Activated CD4-positive, CD25-positive, alpha-beta regulatory T cell treated with anti-CD3 and anti-CD28 coated beads, Interleukin-2, amount 50 U/mL, for 72 hours (primary cell): ENCODE measurements around the gene NLGN1.

Experiments used
- DNase-seq: peaks from one replicate; pipeline ENCODE4 v3.0.0; 2021

NLGN1 gene

DNA sequence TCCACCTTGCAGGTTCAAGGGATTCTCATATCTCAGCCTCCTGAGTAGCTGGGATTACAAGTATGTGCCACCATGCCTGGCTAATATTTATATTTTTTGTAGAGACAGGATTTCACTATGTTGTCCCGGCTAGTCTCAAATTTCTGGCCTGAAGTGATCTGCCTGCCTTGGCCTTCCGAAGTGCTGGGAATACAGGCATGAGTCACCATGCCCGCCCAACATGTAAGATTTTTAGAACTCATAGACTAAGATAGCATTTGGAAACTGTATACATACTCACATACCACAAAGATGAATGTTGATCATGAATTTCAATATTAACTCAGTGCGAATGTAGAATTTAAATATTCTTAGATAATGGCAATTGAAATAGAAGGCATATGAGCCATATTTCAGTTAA is 718.9 kb downstream of the NLGN1 start:
- no peak for DNase-seq

DNA sequence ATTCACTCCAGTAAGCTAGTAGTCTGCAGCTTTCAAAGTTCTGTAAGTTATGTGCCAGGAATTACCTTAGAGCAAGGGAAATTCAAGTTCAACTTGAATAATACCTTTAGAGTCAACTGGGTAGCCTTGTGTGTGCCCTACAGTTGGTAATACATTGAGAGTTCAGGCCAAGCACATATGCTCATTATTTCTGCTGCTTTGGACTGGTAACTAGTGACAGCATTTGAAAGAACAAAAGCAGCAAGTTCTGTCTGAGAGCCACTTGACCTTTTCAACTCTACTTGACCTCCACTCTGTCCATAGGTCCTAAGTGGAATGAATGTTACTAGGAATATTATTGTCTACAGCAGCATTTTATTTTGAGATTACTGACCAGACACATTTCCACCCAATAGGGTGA is 723.5 kb downstream of the NLGN1 start:
- no peak for DNase-seq

DNA sequence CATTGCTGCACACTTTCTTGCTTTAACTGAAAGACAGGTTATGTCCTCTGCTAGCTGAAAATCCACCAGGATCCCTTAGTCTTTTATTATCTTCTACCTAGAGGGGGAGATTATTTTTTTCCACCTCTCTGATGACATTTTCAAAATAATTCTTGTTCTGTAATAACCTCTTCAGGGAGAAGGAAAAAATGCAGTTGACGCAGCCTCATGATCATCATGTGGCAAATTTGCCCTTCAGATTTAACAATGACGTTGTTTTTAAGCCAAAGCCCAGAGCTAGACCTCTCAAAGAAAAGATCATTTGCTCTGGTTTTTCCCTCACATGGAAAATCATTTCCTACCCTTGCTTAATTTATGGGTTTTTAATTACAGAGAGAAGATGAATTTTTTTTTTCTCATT is 724.9 kb downstream of the NLGN1 start:
- no peak for DNase-seq

DNA sequence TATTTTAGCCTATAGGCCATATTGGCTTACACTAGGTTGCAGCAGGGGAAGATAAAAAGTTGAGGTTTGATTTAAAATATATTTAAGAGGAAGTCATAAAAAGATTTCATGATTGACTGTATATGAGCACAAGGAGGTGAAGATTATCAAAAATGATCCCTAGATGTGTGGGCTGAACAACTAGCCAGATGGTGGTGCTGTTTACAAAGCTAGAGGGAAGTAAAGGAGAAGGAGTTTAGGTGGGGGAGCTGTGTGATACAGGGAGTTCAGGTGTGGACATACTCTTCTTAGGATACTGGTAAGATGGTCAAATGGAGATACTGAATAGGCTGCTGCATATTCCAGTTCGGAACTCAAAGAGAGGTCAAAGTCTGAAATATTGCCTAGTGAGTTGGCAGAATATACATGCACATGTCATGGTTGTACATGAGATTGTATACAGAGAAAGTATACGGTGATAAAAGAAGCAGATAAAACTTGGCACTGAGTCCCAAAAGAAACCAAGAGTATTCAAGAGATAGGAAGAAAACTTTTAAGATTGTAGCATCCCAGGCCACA is 727.8 kb downstream of the NLGN1 start:
- no peak for DNase-seq

DNA sequence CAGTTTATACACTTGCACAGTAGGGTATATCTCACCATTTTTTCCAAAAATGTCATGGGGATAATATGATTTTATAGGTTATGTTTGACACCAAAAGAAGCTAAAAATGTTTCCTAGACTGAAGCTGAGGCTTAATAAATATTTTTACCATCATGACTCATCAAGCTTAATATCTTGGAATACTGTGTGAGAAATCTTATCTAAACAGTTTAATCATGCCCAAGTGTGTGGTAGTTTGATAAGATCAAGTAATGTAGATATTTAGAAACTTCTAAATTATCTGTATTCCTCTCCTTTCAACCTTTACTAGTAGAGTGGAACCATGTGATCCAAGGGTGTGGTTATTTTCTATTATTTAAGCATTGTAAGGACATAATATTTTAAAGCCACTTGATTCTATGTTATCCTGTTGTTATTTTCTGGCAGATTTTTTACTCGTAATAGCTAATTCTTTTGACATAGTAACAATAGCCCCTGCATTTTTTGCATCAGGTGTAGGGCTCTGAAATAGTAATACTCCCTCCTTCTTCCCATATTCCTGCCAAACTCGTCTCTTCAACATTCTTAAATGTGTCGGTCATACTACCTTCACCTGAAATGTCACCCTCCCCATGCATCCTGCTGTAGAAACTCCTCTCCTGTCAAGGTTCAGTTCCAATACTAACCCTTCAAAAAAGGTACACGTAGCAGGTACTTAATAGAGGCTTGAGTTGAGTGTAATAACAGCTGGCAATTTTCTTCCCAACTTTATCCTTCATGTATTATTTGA is 729.6 kb downstream of the NLGN1 start:
- DNase-seq = no peak

DNA sequence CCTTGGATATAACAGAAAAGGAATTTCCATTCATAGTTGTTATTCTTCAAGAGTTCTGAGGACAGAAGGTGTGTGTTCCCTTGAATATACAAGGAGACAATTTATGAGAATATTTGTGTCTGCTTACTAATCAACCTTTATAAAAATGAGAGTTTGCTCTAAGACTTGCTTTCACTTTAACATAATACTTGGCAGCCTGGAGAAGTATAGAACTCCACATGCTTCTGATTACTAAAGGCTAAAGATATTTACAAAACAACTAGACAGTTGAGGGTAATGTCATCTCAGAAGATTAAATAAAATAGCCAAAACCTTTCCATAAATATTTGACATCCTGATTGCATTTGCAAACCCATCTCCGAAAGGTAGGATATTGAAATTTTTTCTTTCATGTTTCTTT is 734.5 kb downstream of the NLGN1 start:
- DNase-seq = no peak

DNA sequence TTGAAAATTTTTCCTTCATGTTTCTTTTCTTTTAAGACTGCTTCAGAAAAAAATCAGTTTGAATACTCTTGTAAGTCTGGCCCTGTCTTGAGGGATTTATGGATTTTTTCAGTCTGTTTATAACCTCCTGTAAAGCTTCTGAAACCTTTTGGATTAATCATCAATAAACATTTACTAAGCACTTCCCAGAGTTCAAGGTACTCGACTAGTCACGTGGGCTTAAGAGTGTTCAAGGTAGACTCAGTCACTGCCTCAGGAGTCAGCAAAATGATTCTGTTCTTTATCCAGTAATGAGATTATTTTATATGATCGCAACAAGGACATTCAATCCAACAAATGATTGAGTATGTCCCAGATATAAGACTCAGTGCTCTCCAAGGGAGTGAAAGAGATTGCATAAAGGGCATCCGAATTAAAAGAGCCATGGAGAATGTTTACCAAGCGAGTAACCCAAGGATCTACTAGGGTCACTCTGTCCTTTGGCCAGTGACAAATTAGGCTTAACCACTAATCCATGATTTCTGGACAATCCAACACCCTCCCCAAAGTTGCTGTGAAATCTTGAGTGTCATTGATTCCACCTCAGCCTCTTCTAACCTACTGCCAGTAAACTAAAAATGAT is 735.0 kb downstream of the NLGN1 start:
- no peak for DNase-seq

DNA sequence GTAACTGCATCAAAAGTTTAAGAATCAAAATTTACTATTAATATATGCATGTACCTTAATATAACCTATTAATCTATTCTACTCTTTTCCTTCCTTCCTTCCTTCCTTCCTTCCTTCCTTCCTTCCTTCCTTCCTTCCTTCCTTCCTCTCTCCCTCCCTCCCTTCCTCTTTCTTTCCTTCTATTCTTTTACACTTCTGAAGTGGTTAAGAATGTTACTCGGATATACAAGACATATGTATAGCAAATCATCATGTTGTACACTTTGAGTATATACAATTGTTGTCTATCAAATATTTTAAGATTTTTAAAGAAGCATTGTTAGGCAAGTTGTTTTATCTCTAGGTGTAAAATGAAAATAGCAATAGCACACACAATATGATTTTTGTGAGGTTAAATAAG is 748.5 kb downstream of the NLGN1 start:
- DNase-seq = no peak

DNA sequence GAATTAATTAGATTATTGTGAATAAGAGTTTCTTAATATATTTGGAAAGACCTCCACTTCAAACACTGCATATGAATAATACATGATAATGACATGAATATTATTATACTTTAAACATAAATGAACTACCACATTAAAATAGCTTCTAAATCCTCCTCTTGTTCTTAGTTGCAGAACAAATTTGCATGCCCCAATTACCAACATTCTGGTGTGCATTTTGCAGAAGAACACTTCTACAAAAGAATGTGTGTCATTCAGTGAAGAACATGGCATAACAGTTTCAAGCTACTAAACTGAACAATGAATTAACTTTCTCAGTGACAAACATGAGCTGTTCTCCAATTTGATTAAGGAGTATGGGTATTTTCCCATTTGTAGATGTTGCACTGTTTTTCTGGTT is 750.3 kb downstream of the NLGN1 start:
- no peak for DNase-seq

DNA sequence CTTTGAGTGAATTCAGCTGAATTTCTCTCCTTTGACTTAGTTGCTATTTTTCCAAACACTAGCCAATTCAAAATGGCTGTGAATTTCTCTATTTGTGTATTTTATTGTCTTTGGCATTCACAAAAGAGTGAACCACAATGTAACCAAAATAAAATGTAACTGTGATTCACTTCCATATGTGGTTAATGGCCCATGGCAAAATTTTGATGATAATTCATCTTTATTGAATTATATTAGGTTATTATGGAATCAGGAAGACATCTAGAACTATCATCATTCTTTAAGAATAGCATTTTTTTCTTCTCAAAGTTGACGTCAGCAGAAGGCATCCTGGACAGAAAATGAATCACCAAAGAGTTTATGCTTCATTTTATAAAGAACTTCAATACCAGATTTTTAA is 756.3 kb downstream of the NLGN1 start:
- no peak for DNase-seq

DNA sequence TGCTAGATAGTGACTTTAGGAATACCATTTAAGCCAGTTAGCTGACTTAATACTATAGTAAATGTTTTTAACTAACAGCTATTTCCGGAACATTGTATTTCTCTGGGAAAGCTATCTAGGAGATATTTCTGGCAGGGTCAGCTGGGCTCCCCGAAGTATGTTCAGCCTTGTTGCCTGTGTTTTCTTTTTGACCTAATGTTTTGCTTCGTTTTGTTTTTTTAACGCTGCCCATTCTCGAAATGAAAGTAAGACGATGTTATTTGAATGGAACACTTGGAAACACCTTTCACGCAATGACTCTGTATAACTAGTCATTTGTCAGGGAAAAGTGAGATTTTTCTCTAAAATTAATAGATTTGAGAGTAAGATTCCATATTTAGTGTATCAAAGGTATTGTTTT is 758.7 kb downstream of the NLGN1 start:
- no peak for DNase-seq

DNA sequence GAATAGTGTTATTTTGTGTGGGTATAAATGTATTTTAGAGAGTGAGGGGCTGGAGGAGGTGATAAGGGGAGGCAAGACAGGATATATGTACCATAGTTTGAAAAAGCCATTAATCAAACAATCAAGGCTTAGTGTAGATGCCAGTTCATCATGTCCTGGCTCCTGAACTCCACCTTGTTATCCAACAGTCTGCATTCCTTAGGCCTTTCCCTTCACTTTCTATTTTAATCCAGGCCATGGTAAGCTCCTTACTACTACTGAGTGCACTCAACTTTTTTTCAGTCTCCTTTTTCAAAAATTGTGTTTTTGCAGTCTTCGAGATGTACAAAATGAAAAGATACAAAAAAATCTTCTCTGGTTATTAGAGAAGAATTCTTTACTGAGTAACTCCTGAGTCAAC is 761.1 kb downstream of the NLGN1 start:
- no peak for DNase-seq

DNA sequence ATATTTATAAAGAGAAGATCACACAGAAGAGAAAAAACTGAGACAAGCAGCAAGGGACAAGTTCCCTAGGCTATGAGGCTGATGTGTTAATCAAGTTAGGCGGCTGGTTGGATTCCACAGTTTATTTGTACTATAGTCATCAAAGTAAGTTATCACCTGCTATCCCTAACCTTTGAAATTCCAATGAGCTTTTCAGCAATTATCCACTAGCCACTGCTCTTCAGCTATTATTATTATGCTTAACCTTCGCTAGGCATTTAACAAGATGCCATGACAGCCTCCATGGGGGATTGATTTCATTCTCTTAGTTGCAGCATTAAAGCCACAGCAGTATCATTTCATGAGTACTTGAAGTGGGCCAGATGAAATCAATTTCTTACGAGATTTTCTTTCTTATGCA is 762.1 kb downstream of the NLGN1 start:
- no peak for DNase-seq

DNA sequence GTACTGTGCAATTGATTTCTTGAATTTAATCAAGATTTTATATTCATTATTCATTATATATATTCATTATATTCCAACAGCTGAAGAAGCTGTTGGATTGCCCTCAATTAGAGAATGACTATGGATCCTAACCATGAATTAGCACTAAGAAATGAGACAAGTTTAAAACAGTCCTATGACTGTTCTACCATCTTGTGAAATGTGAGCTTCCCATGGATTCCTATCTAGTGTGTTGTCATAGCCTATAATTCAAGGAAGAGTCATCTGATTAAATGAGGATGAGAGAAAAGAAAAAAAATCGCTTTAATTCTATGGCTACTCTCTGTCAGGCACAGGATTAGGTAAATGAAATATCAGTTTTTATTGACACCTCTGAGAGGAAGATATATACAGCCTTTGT is 765.0 kb downstream of the NLGN1 start:
- DNase-seq = no peak

DNA sequence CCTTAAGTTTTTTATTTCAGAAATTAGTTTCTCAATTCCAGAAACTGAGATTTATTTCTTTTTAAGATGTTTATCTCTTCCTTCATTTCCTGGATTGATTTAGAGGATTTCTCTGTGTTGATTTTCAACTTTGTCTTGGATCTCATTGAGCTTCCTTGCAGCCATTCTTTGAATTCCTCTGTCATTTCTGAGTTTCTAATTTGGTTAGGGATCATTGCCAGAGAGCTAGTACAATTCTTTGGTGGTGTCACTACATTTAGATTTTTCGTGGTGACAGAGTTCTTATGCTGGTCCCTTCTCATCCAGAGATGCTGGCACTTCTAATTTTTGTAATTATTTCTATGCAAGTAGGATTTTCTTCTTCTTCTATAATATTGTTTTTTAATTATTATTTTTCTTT is 770.5 kb downstream of the NLGN1 start:
- DNase-seq = no peak

DNA sequence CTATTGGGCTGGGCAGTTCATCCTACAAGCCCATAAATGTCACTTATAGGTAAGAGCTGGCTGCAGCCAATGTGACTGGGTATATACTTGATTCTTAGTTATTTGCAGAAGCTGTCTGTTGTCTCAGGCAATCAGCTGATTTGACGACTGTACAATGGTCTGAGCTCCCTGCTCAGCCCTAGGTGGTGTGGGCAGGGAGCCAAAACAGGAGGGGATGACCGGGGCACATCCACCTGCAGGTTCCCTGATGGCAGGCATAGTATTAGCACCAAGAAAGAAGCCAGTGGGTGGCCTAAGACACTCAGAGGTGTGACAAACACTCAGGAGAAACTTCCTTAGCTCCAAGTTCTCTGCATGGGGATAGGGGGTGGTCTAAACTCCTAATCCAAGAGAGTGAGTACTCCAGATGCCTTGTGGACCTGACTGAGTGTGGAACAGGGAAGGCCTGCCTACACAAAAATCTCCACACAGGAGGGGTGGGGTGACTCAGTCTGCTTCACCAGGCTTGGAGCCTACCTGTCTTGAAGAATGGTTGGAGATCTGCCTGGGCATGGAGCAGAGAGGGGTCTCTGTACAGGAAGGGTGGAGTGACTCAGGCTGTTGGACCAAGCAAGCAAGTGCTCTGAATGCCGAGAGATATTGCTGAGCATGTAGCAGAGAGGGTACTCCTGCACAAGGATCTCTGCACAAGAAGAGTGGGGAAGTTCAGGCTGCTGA is 771.2 kb downstream of the NLGN1 start:
- DNase-seq = no peak

DNA sequence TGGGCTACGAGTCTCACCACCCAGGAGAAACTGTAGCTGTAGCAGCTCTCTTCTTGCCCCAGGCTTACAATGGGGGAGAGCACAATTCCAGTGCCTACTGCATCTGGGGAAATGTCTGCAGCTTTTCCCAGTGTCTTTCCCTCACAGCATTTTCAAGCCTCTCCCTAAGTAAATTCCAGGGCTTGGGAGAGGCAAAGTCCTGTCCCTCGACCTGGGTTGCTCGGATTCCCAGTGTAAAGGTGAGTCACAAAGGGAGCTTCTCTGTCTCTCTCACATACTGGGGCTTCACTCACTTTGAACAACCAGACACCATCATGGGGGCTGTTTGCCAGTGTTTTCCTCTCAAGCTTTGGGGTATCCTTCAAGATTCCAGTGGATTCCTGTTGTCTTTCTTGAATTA is 772.2 kb downstream of the NLGN1 start:
- DNase-seq = no peak

DNA sequence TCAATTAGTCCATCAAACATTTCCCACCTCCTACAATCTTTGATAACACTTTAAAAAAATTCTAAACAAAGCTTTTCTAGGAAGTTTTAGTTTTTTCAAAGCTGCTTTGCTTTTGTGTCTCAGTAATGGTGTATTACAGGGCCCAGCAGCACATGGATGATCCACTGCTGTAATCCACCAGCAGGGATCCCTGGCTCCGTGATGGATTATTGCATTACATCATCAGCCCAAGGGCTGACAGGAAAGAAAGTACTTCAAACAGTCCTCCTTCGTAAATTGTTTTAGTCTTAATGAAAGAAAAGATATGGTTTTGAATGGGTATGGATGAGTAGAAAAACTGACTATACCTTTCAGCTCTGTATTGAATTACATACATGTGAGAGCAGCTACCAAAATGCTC is 772.7 kb downstream of the NLGN1 start:
- DNase-seq = no peak

DNA sequence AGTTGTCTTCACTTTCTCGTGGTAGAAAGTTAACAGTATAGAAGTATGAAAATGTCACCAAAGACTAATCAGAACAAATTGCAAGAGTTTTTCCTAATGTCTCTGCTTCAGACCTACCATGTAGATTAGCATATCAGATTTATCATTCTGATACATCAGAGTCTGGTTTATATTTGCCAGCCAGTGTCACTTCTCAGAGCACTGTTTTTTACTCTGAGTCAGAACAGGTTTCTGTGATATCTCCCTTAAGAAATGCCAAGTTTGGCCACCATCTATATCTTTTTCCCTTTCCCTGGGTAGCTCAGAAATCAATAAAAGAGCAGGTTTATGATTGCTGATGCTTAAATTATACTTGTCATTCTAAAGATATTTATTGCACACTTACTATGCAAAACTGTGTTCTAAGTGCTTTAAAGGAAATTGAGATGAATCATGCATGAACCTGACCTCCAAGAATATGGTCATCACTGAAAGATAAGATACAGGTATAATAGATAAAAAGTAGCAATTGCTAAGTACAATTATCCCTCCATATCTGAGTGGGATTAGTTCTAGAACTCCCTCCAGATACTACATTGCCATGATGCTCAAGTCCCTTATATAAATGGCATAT is 788.9 kb downstream of the NLGN1 start:
- no peak for DNase-seq

DNA sequence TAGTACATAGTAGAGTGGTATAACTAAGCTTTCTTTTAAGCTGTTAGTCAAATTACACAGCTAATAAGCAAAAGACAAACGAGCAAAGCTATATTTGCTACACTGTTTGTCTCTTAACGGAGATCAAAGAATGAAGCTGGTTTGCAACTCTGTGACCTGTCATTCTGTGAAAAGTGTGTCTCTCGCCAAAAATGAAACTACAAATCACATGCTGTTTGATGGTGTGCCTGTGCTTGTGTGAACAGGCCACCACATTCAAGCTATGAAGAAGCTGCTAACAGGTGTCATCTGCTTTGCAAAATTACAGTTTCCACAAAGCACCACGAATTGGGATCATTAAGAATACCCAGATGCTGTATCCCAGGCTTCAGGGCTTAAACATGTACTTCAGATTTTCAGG is 793.8 kb downstream of the NLGN1 start:
- no peak for DNase-seq

DNA sequence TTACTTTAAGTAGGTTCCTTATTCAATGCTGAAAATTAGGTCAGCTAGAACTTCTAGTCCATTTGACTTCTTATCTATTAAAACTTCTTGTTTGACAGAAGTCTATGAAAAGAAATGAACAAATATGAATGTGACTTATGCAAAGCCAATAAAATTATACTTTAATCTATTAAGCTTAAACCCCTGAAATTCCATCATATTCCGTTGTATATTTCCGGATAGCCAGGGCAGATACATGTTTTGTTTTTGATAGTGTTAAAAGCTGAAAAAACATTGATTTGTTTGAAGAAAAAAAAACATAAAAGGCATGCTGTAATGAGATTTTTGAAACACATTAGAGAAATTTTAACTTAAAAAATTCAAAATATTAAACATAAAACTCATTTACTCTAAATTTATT is 794.4 kb downstream of the NLGN1 start:
- DNase-seq = no peak

DNA sequence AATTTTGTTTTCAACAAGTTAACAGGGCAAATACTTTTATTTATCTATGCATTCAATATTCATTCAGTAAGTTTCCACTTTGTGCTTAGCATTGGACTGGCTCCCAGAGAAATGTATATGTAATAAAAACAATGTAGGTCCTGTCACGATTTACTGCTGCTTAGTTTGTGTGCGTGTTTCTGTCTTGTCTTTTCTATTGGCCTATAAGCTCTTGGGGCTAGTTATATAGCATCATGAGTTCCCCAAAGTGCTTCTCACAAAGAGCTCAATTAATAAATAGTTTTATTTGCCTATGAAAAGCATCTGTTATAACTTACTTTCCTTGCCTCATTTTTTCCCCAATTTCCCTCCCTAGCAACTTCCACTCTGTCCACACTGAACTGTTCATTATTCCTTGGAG is 794.9 kb downstream of the NLGN1 start:
- DNase-seq = no peak

DNA sequence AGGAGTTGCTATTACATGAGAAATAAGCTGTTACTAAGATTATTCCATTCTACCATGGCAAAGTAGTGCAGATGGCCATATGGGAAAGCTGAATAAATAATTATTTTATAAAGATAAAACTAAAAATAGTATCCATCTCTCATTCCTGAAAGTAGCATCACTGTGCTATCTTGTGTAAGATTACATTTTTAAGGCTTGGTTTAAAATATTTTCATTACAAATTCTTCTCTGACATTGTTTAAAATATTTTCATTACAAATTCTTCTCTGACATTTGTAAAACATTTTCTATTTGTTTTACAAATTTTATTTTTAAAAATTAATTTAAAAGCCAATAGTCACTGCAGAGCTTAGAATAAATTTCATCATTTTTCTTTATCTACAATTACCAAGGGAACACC is 796.1 kb downstream of the NLGN1 start:
- no peak for DNase-seq

DNA sequence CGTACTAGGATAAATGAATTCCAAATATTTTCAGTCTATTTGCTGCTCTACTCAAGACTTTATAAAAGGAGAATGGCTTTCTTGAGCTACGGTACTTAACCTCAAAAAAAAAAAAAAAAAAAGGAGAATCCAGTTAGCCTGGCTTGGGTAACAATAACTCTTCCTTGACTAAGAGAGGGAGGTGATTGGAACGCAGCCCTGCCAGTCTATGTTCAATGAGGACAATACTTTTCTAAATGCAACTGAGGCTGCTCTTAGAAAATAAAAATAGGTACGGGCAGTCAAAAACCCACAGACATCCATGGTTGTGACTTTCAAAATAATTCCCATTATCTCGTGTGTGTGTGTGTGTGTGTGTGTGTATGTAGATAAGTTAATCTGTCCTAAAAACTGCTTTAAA is 799.9 kb downstream of the NLGN1 start:
- DNase-seq = no peak
